CD4-positive, alpha-beta T cell treated with Interleukin-15 for 4 hours (primary cell): ENCODE results near the gene ZNF775.

Experiments used
- DNase-seq: peaks from one replicate; pipeline ENCODE4 v3.0.0-alpha.2; 2020; ENCODE audit warnings: low spot score

Gene ZNF775

GRCh38 chr7:150441524-150441923 is 62.4 kb downstream of the ZNF775 start:
- no peak for DNase-seq

- no peak for DNase-seq
These were observed 63.7 kb downstream of the ZNF775 start for GRCh38 chr7:150442811-150443210.

GRCh38 chr7:150443793-150444540 is 64.8 kb downstream of the ZNF775 start:
- no peak for DNase-seq

- DNase-seq: no peak
These were observed 65.7 kb downstream of the ZNF775 start for GRCh38 chr7:150444674-150445365.

- DNase-seq: peak; percentile 41
These were observed 67.3 kb downstream of the ZNF775 start for GRCh38 chr7:150446288-150446938.
